Measurements from ENCODE around the gene SGCA.

SGCA gene

DNA sequence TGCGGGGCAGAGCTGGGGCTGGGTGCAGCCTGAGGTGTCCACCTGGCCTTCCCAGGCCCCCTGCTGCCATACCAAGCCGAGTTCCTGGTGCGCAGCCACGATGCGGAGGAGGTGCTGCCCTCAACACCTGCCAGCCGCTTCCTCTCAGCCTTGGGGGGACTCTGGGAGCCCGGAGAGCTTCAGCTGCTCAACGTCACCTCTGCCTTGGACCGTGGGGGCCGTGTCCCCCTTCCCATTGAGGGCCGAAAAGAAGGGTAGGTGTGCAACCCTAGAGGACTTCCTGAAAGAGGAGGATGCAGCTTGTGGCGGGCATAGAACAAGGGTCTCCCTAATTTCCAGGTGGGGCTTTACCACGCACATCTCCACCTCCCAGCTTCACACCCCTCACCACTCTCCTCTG, 2.5 kb downstream of the SGCA start:
- no peak for FAIRE-seq

DNA sequence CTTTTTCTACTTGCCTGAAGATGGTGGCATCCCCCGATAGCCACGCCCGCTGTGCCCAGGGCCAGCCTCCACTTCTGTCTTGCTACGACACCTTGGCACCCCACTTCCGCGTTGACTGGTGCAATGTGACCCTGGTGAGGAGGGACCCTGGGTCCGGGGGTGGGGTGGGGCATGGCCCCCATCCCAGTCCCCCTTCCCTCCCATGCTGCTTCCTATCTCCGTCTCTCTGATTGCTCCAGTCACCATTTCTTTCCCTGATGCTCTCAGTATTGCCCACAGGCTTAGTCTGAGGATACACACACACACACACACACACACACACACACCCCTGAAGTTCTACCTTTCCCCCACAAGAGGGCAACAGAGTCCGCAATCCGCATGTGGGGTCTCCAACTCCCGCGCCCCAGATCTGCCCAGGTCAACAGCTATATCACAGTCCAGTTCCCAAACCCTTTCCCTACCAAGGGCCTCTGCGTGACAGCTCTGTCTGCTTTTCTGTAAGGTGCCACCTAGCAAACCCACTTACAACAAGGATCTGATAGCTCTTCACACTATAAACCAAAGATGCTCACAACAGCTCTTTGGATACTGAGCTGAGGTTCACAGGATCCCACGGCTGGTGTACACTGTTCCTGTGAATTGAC, 3.4 kb downstream of the SGCA start:
- no peak for FAIRE-seq

DNA sequence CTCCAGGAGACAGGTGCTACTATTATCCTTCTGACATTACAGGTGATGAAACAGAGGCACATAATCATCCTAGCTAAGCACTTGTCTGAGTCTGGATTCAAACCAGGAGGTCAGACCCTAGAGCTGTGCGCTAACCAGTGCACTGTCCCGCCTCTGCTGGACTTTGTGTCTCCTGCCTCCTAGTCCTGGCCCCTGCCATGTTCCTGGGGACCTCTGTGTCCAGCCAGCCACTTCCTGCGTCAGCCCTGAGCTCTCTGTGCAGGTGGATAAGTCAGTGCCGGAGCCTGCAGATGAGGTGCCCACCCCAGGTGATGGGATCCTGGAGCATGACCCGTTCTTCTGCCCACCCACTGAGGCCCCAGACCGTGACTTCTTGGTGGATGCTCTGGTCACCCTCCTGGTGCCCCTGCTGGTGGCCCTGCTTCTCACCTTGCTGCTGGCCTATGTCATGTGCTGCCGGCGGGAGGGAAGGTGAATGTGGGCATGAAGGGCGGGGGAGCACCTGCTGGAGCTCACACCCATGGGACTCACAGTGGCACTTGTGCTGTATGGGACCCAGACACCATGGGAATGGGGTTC, 4.2 kb downstream of the SGCA start:
- FAIRE-seq = no peak

DNA sequence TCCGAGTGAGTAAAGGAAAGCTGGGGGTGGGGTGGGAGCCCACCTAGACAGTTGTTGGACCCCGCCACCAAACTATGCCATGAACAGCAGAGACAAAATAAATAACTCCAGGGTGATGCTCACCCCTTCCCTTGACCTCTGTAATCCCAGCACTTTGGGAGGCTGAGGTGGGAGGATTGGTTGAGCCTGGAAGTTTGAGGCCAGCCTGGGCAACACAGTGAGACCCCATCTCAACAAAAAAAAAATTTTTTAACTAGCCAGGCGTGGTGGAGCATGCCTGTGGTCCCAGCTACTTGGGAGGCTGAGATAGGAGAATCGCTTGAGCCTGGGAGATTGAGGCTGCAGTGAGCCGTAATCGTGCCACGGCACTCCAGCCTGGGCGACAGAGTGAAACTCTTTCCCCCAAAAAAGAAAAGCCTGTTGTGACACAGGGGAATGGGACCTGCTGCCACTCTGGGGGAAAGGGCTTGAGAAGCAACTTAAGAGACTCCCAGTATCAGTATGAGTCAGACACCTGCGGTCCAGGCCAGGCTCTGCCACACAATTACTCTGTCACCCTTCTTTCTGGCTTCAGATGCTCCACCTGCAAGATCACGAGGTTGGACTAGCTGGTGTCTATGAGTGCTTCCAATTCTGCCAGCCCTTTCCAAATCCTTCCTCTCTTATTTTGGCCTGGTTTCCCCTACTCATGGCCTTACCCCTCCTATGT, 5.0 kb downstream of the SGCA start:
- no peak for FAIRE-seq

DNA sequence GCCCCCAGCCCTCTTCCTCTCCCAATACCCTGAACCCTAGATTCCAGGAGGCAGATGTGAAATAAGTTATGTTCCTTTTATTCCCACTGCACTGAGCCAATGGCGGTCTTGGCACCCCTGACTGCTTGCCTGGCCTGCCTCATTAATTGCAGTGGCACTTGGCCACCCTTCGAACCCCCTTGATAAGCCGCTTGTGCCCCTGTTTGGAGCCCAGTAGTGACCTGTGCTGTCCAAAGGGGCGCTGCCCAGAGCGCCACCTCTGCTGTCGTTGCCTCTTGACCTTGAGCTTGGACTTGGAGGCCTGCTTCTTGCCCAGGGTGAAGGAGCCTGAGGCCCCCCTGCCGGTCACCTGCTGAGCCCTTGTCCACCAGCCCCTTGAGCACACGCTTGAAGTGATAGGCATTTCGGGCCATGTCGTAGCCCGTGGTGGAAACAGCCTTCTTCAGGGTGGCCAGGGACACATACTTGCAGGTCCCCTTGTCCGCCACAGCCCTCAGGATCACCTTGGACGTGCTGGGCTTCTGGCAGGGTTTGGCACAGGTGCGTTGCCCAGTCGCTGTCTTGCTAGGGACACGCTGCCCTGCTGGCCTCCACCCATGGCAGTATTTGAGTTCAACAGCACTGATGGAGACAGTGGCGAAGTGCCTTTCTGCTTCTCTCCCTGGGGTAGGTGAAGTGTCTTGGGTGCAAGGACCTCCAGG, 5.7 kb downstream of the SGCA start:
- no peak for FAIRE-seq

DNA sequence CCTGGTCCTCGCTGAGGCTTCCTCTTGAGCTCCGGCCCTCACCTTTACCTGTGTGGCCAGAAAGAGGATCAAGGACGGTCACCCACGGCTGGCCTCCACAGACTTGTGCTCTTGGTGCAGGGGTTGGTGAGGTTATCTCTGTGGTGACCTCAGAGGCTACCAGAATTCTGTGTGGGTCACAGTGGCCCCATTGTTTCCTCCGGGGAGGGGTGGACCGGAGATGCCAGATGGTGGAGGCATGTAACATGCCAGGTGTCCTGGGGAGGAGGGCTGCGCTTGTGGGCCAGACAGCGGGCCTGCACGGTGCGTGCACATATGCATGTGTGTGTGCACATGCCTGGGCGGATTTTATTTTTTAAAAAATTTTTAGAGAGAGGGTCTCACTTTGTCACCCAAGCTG, 6.3 kb downstream of the SGCA start:
- FAIRE-seq = no peak

DNA sequence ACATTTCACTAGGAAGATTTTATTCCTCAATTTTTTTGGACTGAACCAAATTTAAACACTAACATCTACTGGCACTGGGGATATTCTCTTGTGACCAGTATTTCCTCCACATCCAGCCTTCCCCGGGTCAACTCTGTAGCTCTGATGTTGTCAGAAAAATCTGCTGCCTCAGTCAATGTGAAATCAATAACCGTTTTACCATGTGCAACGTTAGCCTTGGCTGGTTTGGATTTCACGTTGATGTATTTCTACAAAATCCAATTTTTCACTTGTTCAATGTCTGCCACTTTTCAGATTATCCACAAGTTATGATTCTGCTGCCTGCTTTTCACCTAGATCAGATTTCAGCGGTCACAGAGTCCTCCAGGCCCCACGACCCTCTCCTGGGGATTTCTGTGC, 7.1 kb downstream of the SGCA start:
- no peak for FAIRE-seq

DNA sequence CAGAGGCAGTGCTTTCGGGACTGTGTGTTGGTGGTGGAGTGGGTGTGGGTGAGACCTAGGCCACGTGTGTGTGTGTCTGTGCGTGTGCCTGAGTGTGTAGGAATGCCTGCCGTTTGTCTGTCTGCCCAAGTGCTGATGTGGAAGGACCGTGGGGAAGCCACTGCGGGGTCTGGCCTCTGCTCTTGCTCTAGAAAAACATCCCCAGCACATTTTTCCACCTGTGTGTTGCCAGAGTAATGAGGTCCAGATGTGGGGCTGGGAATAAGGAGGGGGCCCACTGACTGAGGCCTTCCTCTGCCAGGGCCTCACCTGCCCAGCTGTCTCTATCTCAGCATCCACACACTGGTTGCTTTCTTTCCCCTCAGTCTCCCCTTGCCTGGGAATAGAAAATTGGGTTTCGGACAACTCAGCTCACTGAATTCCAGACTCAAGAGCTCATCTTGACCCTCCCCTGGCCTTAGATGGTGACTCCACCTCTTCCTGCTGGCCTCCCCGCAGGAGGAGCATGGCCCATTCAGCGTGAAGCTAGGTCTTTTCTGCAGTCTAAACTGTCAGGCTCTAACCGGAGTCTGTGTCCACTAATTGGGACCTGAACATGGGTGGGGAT, 7.6 kb downstream of the SGCA start:
- no peak for FAIRE-seq

DNA sequence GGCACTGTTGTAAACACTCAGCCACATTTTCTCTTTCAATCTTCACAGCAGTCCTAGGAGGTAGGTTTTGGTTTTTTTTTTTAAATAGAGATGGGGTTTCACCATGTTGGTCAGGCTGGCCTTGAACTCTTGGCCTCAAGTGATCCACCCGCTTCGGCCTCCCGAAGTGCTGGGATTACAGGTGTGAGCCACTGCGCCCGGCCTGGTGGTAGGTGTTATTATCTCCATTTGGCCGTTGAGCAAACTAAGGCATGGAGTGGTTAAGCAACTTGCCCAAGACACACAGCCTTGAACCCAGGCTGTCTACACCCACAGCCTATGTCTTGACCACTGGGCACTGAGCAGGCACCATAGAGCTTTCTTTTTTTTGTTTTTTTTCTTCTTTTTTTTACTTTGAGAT, 8.6 kb downstream of the SGCA start:
- FAIRE-seq = no peak

DNA sequence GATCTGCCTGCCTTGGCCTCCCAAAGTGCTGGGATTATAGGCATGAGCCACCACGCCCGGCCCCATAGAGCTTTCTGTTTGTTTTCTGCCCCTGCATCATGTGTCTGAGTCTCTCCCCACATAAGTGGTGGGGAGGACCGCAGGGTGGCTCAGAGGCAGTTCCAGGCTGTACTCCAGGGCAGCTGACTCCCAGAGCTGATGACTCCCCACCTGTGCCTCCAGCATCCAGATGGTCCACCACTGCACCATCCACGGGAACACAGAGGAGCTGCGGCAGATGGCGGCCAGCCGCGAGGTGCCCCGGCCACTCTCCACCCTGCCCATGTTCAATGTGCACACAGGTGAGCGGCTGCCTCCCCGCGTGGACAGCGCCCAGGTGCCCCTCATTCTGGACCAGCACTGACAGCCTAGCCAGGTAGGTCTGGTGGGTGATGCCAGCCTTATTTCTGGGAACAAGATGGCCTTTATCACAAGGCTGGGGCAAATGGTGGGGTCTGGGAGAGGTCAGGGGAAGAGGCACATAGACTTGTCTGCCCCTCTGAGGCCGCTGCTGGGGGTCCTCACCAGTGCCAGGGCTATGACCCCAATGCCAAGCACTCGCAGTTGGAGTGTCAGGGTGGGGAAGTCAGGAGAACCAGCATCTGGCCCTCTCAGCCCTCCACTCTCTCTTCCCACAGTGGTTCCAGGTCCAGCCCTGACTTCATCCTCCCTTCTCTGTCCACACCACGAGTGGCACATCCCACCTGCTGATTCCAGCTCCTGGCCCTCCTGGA, 9.4 kb downstream of the SGCA start:
- FAIRE-seq = no peak

DNA sequence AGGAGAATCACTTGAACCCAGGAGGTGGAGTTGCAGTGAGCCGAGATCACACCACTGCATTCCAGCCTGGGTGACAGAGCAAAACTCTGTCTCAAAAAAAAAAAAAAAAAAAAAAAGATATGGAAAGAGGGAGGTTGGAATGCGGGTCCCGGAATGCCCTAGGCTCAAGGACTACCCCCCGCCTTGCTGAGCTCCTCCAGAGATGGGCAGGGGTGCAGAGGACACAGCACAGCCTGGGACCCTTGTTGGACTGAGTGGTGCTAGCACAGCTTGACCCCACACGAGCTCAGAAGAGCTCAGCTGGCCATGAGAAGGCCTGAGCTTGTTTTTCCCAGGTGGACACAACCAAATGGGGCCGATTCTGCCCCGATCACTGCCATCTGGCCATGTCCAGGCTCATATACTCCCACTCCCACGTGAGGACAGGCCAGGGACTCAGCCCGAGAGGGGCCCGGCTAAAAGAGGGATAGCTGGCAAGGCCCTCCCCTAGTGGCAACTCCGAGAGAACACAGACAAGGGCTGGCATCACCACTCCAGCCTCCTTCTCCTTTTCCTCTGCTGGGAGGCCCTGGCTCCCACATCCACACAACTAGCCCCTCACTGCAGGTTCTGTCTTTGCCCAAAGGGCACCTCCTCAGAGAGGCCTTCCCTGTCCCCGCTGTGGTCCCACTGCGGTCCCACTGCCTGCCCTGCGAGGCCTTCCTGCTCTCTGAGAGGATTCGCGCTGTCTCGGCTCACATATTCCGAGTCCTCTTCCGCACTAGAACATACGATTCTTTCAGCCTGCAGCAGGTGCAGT, 11.0 kb downstream of the SGCA start:
- no peak for FAIRE-seq

DNA sequence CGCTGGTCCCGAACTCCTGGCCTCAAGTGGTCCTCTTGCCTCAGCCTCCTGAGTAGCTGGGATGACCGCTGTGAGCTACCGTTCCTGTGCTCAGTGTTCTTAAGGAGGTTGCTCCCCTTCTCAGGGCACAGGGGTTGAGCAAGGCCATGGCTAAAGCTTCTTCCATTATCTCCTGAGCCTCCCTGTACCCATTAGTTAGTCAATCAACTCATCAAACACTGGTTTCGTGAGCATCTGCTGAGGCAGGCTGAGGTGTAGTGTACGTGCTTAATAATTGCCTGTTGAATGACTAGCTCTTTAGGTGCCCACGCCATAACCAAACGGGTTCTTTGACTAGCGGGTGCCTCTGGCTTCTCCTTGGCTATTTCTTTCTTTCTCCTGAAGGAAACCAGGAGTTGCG, 11.7 kb downstream of the SGCA start:
- FAIRE-seq = no peak

DNA sequence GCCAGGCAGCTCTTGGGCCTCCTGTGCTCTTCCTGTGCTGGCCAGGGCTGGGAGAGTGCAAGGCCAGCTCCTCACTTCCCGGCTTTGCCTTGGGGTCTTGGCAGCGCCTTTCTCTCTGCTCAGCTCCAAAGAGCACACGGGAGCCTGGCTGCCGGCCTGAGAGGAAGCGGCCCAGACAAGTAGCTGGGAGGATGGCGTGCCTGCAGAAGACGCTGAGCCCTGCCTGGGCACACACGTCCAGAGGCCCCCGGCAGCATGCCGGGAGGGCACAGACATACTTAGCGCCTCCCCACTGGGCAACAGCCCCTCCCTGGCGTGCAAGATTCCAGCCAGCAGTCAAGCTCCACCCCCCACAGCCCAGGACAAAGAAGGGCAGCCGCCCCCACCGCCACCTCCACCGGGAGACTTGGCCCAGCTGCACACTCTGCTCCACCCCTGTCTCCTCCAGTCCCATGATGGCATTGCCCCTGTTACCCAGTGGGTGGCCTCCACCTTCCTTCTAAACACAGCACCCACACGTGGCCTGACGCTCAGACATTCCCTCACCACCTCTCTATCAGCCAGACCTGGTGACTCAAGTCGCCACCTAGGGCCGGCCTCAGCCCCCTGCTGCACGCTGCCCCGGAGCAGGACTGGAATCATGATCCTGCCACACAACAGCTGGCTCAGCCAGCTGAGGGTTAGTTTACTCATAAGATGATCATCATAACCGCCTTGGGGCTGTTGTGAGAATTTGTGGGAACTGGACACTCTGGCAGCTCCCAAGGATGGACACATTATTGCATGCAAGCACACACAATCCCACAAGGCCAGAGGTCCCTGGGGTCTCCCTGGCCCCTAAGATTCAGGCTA, 12.4 kb downstream of the SGCA start:
- FAIRE-seq = no peak

DNA sequence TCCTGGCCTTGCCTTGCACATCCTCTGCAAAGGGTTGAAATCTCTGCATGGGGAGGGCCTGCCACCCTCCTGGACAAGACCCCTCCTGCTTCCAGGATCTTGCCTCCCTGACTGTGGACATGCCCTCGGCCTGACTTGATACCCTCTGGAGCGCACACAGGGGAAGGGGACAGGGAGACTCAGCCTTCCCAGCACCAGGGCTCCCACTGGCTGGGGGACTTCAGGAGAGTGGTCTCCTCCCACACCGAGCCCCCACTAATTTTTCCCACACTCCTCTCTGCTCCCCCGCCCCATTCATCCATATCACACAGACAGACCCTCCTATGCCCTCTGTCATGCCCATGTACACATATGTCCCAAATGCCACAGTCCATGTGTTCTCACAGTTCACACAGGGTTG, 14.3 kb downstream of the SGCA start:
- FAIRE-seq = no peak

DNA sequence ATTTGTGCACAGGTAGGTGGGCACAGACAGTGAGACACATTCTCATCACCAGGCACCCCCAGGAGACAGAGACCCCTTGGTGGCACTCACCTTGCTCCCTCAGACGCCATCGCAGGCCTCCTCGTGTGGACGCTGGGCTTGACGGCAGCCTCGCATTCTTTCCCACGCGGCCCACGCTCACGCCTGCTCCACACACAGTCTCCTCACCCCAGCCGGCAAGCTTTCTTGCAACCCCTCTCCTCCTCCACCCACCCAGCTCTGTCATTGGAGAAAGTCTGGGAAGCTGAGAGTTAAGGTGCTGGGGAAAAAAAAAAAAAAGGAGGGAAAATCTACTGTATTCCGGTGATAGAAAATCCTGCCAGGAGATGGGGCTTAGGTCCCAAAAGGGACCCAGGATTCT, 14.8 kb downstream of the SGCA start:
- FAIRE-seq = no peak

DNA sequence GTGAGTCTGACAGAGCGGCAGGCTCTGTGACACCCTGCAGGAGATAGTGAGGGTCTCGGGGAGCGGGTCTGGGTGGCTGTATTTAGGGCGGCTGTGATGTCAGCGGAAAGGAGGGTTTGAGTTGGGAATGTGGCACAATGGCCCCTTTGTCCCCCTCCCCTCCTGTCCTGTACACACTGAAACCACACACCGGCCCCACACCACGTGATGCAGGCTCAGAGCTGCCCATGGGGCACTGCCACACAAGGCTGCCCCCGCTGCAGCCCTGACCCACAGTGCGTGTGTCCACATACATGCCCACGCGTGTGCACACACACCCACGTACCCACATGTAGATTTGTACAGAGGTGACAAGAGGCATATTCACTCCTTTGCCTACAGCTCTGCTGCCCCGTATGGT, 15.3 kb downstream of the SGCA start:
- FAIRE-seq = no peak

DNA sequence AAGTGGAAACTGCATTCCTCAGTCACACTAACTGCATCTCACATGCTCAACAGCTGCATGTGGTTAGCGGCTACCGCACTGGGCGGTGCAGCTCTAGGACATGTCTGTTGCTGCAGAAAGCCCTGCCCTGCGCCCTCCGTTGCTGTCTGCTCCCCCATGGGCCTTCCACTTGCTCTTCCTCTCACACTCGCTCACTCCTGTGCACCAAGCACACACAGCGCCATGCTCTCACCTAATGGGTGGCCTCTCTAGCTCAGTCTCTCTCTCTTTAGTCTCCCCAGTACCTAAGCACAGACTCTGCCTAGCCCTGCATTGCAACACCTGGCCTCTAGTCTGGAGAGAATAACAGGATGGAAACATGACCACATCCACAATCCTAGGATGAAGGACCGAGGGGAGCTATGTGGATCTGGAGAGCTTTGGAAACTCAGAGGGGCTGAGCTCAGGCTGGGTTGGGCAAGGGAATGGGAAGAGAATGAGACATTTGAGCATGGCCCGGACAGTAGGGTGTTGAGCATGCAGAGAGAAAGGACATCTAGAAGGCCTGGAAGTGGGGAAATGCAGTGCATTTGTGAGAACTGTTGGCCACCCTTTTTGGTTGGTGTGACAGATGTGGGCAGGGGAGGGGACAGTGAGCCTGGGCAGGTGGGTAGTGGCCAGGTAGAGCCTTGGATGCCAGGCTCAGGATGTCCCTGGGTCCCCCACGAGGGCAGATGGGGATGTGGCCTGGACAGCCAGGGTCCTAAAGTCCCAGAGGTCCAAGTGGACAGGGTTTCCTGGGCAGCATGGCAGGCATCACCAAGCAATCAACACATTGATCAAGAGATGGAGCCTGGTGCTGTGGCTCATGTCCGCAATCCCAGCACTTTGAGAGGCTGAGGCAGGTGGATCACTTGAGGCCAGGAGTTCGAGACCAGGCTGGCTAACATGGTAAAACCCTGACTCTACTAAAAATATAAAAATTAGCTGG, 16.1 kb downstream of the SGCA start:
- FAIRE-seq = no peak

DNA sequence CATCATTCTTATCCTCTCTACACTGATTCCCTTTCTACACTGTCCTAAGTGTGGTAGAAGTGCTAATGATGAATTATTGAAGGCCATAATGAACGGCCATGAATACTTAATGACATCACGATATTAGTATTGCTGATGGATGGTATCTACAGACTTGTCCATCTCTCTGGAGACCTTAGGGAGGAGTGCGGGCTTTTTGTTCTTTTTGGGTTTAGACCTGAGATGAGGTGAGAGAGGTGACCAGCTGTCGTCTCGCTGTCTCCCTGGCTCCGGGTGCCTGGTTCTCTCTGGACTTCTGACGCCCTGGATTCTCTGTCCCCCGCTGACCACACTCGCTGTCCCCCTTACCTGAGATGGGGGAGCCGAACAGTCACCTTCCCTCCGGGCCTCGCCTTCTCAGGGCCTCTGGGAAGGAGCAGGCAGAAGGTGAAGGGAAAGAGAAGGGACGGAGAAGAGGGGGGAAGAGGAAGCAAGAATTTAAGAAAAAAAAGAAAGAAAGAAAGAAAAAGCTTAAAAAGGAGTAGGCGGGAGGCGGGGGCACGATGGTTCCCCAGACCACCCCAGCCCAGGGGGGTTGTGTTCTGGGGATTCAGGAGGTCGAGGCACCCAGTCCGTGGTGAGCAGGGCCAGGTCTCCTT, 17.1 kb downstream of the SGCA start:
- no peak for FAIRE-seq

DNA sequence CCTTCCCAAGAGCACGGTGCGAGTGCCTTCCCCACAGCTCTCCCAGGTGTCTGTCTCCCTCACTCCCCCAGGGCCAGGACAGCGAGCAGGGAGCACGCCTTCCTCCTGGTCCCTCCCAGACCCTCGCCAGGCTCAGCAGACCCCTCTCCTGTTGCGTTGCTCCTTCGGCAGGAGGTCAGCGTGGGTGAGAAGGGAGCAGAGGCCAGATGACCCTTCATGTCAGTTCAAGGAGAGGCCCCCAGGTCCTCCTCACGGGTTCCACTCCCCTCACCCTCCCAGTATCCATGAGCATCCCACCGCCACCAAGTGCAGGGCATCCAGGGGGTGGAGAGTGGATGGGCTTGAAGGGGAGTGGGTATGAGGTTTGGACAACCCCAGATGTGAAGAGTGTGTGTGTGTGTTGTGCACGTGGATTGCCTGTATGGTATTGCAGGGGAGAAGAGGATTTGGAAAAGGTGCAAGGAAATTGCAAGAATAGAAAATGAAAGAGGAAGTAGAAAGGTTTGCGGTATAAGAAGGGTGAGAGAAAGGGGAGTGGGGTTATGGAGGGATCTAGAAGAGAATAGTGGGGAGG, 17.7 kb downstream of the SGCA start:
- no peak for FAIRE-seq

All from colon (tissue), 2 donors.